Loucy (cell line): ENCODE results near the gene PHEX.
"Not testable (repeated sequence)": the region's sequence is repeated elsewhere in the genome, so short reads cannot be mapped to it uniquely, and the experiment has no call there.

ENCODE experiments used
- H2AFZ ChIP-seq: fragments of 200-600 bp; sonication (generic); 2 replicates; pipeline ENCODE4 v1.6.0; 2016; ENCODE audit warnings: antibody characterized with exemption, mild to moderate bottlenecking, low read length, moderate library complexity
- H3F3A ChIP-seq: fragments of 200-600 bp; 2 replicates; pipeline ENCODE4 v1.6.0; 2016; ENCODE audit warnings: antibody characterized with exemption, low read depth, mild to moderate bottlenecking
- H3K27me3 ChIP-seq: fragments of 200-600 bp; sonication (generic); 2 replicates; pipeline ENCODE4 v1.6.1; 2014; ENCODE audit warnings: low read length, mild to moderate bottlenecking; ENCODE audit not compliant: insufficient read depth, poor library complexity, severe bottlenecking
- H3K36me3 ChIP-seq: fragments of 200-600 bp; sonication (generic); 2 replicates; pipeline ENCODE4 v1.6.1; 2016; ENCODE audit warnings: low read length; ENCODE audit not compliant: insufficient read depth
- H3K4me1 ChIP-seq: fragments of 200-600 bp; sonication (generic); 2 replicates; pipeline ENCODE4 v1.5.1; 2014; ENCODE audit warnings: low read length, mild to moderate bottlenecking; ENCODE audit not compliant: insufficient read depth, poor library complexity, severe bottlenecking
- H3K4me2 ChIP-seq: fragments of 200-600 bp; sonication (generic); 2 replicates; pipeline ENCODE4 v1.6.0; 2014; ENCODE audit warnings: antibody characterized with exemption, low read length, low read depth, mild to moderate bottlenecking; ENCODE audit not compliant: poor library complexity, severe bottlenecking
- H3K4me3 ChIP-seq: fragments of 200-600 bp; sonication (generic); 2 replicates; pipeline ENCODE4 v1.5.1; 2014; ENCODE audit warnings: low read length, mild to moderate bottlenecking, mixed read lengths; ENCODE audit not compliant: poor library complexity, severe bottlenecking
- H3K79me2 ChIP-seq: fragments of 200-600 bp; sonication (generic); 2 replicates; pipeline ENCODE4 v1.6.1; 2014; ENCODE audit warnings: low read length; ENCODE audit not compliant: insufficient read depth
- H3K9ac ChIP-seq: fragments of 200-600 bp; sonication (generic); 2 replicates; pipeline ENCODE4 v1.6.0; 2014; ENCODE audit warnings: mild to moderate bottlenecking, low read depth, low read length, moderate library complexity; ENCODE audit not compliant: poor library complexity, severe bottlenecking
- H3K9me2 ChIP-seq: fragments of 200-600 bp; sonication (generic); replicated peaks from 2 replicates; pipeline ENCODE4 v1.6.1; 2016; ENCODE audit warnings: low read depth, low read length, mixed read lengths
- H3K9me3 ChIP-seq: fragments of 200-600 bp; sonication (generic); 2 replicates; pipeline ENCODE4 v1.6.1; 2014; ENCODE audit warnings: mild to moderate bottlenecking, antibody characterized with exemption, low read length, low read depth; ENCODE audit not compliant: insufficient read depth
- H4K20me1 ChIP-seq: fragments of 200-600 bp; sonication (generic); 2 replicates; pipeline ENCODE4 v1.6.0; 2014; ENCODE audit warnings: antibody characterized with exemption, low read length, mild to moderate bottlenecking; ENCODE audit not compliant: insufficient read depth, poor library complexity, severe bottlenecking
- EZH2phosphoT487 ChIP-seq: fragments of 200-600 bp; IDR thresholded peaks from 2 replicates; pipeline ENCODE4 v1.6.1; 2018; ENCODE audit warnings: antibody characterized with exemption, mild to moderate bottlenecking, moderate library complexity, borderline replicate concordance
- TF ChIP-seq, protein P1 (sequence below): fragments of 200-600 bp; sonication (generic); conservative IDR thresholded peaks from 2 replicates; pipeline ENCODE4 v1.5.1; 2014; ENCODE audit warnings: mild to moderate bottlenecking, antibody characterized with exemption, low read length

Gene PHEX

DNA sequence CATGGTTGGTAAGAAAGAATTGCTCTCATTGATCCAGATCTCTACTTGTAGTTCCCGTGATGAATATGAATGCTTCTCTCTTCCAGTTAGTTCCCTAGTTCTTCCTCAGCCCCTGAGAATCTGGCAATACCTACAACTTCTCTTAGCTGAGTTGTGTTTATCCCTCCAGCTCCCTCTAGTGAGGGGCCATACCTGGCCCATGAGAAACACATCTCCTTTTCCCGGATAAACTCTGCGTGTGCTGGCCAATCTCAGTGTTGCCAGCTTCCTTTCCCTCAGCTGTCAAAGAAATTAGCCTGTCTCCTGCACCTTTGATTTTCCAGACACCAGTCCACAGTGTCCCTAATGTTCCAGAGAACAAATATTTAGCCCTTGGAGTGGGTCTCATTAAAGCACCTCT lies 246.2 kb downstream of the PHEX start:
- Histone ChIP-seq H3K9ac (no peak overlapping the region), H2AFZ (no peak overlapping the region), H3F3A (no peaks in the 10 kb centered on the region), H3K4me3 (no peak overlapping the region), H3K4me2 (no peak overlapping the region), H3K27me3 (no peaks in the 10 kb centered on the region), H4K20me1 (no peaks in the 10 kb centered on the region), H3K36me3 (no peaks in the 10 kb centered on the region), H3K4me1 (no peaks in the 10 kb centered on the region), H3K79me2 (no peaks in the 10 kb centered on the region), H3K9me3 (no peaks in the 10 kb centered on the region), H3K9me2 (no peaks in the 10 kb centered on the region)
- TF ChIP-seq, protein P1, sequence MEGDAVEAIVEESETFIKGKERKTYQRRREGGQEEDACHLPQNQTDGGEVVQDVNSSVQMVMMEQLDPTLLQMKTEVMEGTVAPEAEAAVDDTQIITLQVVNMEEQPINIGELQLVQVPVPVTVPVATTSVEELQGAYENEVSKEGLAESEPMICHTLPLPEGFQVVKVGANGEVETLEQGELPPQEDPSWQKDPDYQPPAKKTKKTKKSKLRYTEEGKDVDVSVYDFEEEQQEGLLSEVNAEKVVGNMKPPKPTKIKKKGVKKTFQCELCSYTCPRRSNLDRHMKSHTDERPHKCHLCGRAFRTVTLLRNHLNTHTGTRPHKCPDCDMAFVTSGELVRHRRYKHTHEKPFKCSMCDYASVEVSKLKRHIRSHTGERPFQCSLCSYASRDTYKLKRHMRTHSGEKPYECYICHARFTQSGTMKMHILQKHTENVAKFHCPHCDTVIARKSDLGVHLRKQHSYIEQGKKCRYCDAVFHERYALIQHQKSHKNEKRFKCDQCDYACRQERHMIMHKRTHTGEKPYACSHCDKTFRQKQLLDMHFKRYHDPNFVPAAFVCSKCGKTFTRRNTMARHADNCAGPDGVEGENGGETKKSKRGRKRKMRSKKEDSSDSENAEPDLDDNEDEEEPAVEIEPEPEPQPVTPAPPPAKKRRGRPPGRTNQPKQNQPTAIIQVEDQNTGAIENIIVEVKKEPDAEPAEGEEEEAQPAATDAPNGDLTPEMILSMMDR: no peak
- no peak for TF ChIP-seq EZH2phosphoT487

DNA sequence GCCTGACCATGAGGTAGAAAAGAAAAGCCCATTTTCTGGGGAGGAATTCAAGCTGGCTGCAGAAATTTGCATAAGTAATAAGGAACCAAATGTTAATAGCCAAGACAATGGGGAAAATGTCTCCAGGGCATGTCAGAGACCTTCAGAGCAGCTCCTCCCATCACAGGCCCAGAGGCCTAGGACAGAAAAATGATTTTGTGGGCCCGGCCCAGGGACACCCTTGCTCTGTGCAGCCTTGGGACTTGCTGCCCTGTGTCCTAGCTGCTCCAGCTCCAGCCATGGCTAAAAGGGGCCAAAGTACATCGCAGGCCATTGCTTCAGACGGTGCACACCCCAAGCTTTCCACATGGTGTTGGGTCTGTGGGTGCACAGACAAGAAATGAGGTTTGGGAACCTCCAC lies 257.1 kb downstream of the PHEX start:
- not testable (repeated sequence) for H3K4me1 ChIP-seq, H3K36me3 ChIP-seq, H3K9ac ChIP-seq, H2AFZ ChIP-seq, H3F3A ChIP-seq, H3K4me2 ChIP-seq, H3K27me3 ChIP-seq, H4K20me1 ChIP-seq, H3K4me3 ChIP-seq, H3K9me2 ChIP-seq, H3K79me2 ChIP-seq, H3K9me3 ChIP-seq

DNA sequence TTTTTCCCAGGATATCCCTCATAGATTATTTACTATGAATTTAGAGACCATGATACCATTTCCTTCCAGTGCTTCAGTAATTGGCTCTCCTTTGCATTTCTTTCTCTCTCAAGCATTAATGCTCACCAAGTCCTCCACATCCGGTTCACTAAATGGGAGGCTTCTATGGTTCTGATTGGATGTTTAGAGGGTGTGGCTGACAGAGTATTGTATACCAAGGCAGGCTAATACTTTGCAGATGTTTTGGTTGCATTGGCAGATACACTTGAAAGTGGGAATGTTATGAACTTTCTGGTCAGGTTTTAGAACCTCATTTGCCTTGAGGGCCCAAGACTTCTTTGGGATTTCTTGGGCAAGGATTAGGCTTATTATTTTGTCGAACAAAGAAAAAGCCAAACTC lies 264.7 kb downstream of the PHEX start:
- no peaks in the 10 kb centered on the region for H3K27me3 ChIP-seq
- no peaks in the 10 kb centered on the region for H3K36me3 ChIP-seq
- no peaks in the 10 kb centered on the region for H3K4me1 ChIP-seq
- H3F3A ChIP-seq: no peaks in the 10 kb centered on the region
- H2AFZ ChIP-seq: no peak overlapping the region
- H3K9ac ChIP-seq: no peak overlapping the region
- TF ChIP-seq, protein P1: no peak
- no peak for TF ChIP-seq EZH2phosphoT487
- H3K79me2 ChIP-seq: no peaks in the 10 kb centered on the region
- H3K9me2 ChIP-seq: no peaks in the 10 kb centered on the region
- H3K9me3 ChIP-seq: no peaks in the 10 kb centered on the region
- H3K4me3 ChIP-seq: no peak overlapping the region
- no peaks in the 10 kb centered on the region for H4K20me1 ChIP-seq
- no peak overlapping the region for H3K4me2 ChIP-seq

DNA sequence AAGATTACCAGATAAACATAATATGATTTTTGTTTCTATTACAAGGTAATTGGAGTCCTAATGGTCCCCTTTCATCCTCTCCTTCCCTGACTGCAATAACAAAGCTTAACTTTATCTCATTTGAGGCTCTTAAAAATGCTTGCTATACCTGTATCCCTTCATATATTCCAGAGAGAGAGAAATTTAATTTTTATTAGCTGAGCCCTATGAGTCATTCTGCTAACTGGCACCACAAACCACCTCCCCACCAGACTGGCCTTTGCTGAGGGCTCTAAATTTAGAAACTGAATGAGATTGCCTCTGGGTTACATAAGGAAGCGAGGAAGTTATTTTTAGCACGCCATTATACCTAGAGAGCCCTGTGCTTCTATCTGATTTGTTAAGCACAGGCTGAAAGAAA lies 268.0 kb downstream of the PHEX start:
- TF ChIP-seq EZH2phosphoT487: no peak
- TF ChIP-seq, protein P1: no peak
- H3K9ac ChIP-seq: no peak overlapping the region

More for the DNA sequence above, 268.0 kb downstream of the PHEX start:
- Histone ChIP-seq H3F3A (no peaks in the 10 kb centered on the region), H3K9me3 (no peaks in the 10 kb centered on the region), H3K79me2 (no peaks in the 10 kb centered on the region), H3K4me3 (no peak overlapping the region), H3K4me2 (no peak overlapping the region), H4K20me1 (no peaks in the 10 kb centered on the region), H2AFZ (no peak overlapping the region), H3K36me3 (no peaks in the 10 kb centered on the region), H3K27me3 (no peaks in the 10 kb centered on the region), H3K9me2 (no peaks in the 10 kb centered on the region), H3K4me1 (no peaks in the 10 kb centered on the region)
